UCSD-AML1 (cell line): Measurements from ENCODE around the gene PLA2G4E.

Experiments used
- DNase-seq: peaks from one replicate; lab custom pipeline; 2025; ENCODE audit not compliant: unreplicated experiment; lab: John Stamatoyannopoulos, UW

The PLA2G4E gene

GRCh38 chr15:42020713-42021273, at the start of gene PLA2G4E:
Gene PLA2G4E, minus strand, starts transcription at chr15:42021042. Its CDS starts 12 bp downstream, at chr15:42021030.
- no peak for DNase-seq

GRCh38 chr15:42070279-42070975, 49.6 kb upstream of the PLA2G4E start:
- DNase-seq, result no peak

- no peak for DNase-seq
Observed at GRCh38 chr15:42069496-42070278, 48.8 kb upstream of the PLA2G4E start.

GRCh38 chr15:42069025-42069424, 48.2 kb upstream of the PLA2G4E start:
- DNase-seq, result no peak

- DNase-seq, result no peak
Observed at GRCh38 chr15:42068601-42069000, 47.8 kb upstream of the PLA2G4E start.

GRCh38 chr15:42066764-42067415, 46.0 kb upstream of the PLA2G4E start:
- DNase-seq, result no peak

GRCh38 chr15:42065468-42065867, 44.6 kb upstream of the PLA2G4E start:
- DNase-seq, result no peak

GRCh38 chr15:42065033-42065432, 44.2 kb upstream of the PLA2G4E start:
- DNase-seq, result peak; percentile 32

- no peak for DNase-seq
Observed at GRCh38 chr15:42064271-42064670, 43.4 kb upstream of the PLA2G4E start.

GRCh38 chr15:42063122-42063848, 42.4 kb upstream of the PLA2G4E start:
- DNase-seq, result no peak

GRCh38 chr15:42062284-42062806, 41.5 kb upstream of the PLA2G4E start:
- DNase-seq, result no peak

- DNase-seq, result no peak
Observed at GRCh38 chr15:42060797-42061196, 40.0 kb upstream of the PLA2G4E start.

GRCh38 chr15:42060477-42060763, 39.6 kb upstream of the PLA2G4E start:
- no peak for DNase-seq

- peak; percentile 50 for DNase-seq
Observed at GRCh38 chr15:42059661-42060476, 39.0 kb upstream of the PLA2G4E start.

GRCh38 chr15:42058791-42059190, 37.9 kb upstream of the PLA2G4E start:
- no peak for DNase-seq

GRCh38 chr15:42057799-42058646, 37.2 kb upstream of the PLA2G4E start:
- DNase-seq, result no peak

- DNase-seq, result peak; percentile 74
Observed at GRCh38 chr15:42056934-42057798, 36.3 kb upstream of the PLA2G4E start.

GRCh38 chr15:42053914-42054313, 33.1 kb upstream of the PLA2G4E start:
- DNase-seq, result no peak
